ENCODE measurements around the gene MRPL14. TPM values are rescaled to one million over a fixed set of nuclear protein-coding genes. Genes with fewer than 3 reads are reported as not detected.
A peak's percentile ranks its signal among the peaks of the same experiment; 100 is the strongest.

MRPL14 gene
- total RNA-seq, 6 experiments from 2014 or later = 50.9 to 64.2 (median 56.0) TPM

DNA sequence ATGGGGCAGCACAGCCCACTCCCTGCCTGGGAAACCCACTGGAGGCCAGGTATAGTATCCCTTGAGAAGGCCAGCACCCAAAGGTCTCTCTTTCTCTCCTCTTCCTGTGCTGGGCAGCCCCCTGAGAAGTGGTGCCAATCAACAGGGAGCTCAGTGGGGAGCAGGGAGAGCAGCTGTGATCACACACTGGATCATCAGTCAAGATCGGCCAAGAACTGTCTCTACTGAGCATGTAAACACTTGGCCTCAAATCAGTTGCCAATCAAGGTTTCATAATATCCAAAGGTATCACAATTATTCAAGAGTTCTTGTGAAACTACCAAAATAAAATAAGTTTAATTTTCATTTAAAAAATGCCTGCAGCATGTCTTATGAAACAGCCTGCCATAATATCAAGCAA, 18.8 kb downstream of the MRPL14 start:
- TF ChIP-seq, protein P1, sequence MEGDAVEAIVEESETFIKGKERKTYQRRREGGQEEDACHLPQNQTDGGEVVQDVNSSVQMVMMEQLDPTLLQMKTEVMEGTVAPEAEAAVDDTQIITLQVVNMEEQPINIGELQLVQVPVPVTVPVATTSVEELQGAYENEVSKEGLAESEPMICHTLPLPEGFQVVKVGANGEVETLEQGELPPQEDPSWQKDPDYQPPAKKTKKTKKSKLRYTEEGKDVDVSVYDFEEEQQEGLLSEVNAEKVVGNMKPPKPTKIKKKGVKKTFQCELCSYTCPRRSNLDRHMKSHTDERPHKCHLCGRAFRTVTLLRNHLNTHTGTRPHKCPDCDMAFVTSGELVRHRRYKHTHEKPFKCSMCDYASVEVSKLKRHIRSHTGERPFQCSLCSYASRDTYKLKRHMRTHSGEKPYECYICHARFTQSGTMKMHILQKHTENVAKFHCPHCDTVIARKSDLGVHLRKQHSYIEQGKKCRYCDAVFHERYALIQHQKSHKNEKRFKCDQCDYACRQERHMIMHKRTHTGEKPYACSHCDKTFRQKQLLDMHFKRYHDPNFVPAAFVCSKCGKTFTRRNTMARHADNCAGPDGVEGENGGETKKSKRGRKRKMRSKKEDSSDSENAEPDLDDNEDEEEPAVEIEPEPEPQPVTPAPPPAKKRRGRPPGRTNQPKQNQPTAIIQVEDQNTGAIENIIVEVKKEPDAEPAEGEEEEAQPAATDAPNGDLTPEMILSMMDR (IDR thresholded peaks at IDR 0.05) = no peak
- Mint-ChIP-seq H3K36me3 (ENCODE audit: low read depth) (peaks cover 39% of the 10 kb centered on the region), H3K27ac (no peak overlapping the region), H3K4me3 (no peak overlapping the region), H3K4me1 (ENCODE audit: low read depth) (peaks cover 21% of the 10 kb centered on the region), H3K9me3 (no peaks in the 10 kb centered on the region), H3K27me3 (ENCODE audit: insufficient read depth) (no peaks in the 10 kb centered on the region; the same call in 1 of the 2 replicates)
- no peak for DNase-seq

DNA sequence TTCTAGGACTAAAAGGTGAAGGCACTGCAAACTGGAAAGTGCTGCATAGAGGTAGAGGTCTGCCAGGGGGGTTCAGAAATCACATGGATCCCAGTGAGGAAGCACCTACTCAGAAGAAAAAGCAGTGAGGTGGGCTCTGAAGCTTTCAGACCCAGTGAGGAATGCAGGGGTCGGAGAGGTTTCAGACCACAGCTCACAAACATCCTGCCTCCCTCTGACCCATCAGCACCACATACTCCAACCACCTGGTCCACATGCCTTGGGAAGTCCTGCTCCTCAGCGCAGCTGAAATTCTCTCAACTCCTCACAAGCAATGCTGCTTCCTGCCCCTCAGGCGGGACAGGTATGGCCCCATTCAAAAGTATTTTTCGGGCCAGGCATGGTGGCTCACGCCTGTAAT, 20.2 kb downstream of the MRPL14 start:
- Mint-ChIP-seq H3K27ac (peak overlapping the region; percentile 25; the same call in 1 of the 2 replicates), H3K4me1 (ENCODE audit: low read depth) (peaks cover 21% of the 10 kb centered on the region), H3K36me3 (ENCODE audit: low read depth) (peaks cover 34% of the 10 kb centered on the region), H3K27me3 (ENCODE audit: insufficient read depth) (no peaks in the 10 kb centered on the region; the same call in 1 of the 2 replicates), H3K4me3 (no peak overlapping the region), H3K9me3 (no peaks in the 10 kb centered on the region)
- TF ChIP-seq, protein P1 (IDR thresholded peaks at IDR 0.05) = no peak
- no peak for DNase-seq

DNA sequence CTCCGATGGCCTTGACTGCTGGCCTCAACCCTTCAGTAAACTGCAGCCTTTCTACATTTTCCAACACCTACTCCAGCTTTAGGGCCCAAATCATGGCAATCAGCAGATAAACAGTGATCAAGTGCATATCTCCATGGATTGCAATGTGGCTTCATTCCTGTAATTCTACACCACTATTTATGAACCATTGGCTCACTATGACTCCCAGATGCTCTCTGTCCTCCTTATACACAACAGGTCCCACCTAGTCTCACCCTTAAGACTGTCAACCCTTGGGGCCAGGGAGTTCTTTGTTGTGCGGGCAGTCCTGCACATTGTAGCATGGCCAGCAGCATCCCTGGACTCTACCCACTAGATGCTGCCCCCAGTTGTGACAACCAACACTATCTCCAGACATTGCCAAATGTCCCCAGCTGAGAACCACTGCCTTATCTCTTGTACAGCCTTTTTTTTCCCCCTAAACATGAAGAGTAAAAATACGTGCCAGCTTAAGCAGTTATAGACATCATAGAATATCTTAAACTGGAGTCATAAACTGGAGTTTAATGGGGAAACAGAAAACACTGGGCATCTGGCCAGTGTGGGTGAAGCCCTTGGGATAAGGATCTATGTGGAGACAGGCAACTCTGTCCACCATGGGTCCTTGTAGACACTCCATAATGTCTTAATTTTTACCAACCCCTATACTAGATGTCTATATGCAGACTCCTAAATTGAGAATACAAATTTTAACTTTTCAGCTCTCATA, 21.1 kb downstream of the MRPL14 start:
- no peaks in the 10 kb centered on the region; the same call in 1 of the 2 replicates for H3K27me3 Mint-ChIP-seq (ENCODE audit: insufficient read depth)
- peak overlapping the region; percentile 62 for H3K27ac Mint-ChIP-seq
- peak; percentile 22 for DNase-seq
- TF ChIP-seq, protein P1 (IDR thresholded peaks at IDR 0.05) = no peak
- no peaks in the 10 kb centered on the region for H3K9me3 Mint-ChIP-seq
- H3K4me1 Mint-ChIP-seq (ENCODE audit: low read depth) = peaks cover 21% of the 10 kb centered on the region
- peaks cover 27% of the 10 kb centered on the region for H3K36me3 Mint-ChIP-seq (ENCODE audit: low read depth)
- H3K4me3 Mint-ChIP-seq = no peak overlapping the region

DNA sequence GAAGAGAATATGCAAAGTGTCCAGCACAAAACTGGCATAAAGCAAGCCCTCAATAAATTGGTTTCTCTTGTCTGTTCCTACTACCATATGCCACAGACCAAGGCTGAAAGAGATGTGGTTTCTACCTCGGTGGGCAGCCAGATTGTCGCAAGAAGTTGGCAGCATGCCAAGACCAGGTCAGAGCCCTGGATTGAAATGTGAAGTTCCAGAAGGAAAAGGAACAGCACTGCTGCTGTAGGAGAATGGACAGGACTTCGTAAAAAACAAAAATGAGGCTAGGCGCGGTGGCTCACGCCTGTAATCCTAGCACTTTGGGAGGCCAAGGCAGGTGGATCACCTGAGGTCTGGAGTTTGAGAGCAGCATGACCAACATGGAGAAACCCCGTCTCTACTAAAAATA, 22.1 kb downstream of the MRPL14 start:
- peaks cover 18% of the 10 kb centered on the region for H3K36me3 Mint-ChIP-seq (ENCODE audit: low read depth)
- no peak overlapping the region for H3K4me3 Mint-ChIP-seq
- H3K27me3 Mint-ChIP-seq (ENCODE audit: insufficient read depth) = no peaks in the 10 kb centered on the region; the same call in 1 of the 2 replicates
- peaks cover 21% of the 10 kb centered on the region for H3K4me1 Mint-ChIP-seq (ENCODE audit: low read depth)
- no peaks in the 10 kb centered on the region for H3K9me3 Mint-ChIP-seq
- TF ChIP-seq, protein P1 (IDR thresholded peaks at IDR 0.05) = no peak
- DNase-seq = no peak
- no peak overlapping the region for H3K27ac Mint-ChIP-seq

DNA sequence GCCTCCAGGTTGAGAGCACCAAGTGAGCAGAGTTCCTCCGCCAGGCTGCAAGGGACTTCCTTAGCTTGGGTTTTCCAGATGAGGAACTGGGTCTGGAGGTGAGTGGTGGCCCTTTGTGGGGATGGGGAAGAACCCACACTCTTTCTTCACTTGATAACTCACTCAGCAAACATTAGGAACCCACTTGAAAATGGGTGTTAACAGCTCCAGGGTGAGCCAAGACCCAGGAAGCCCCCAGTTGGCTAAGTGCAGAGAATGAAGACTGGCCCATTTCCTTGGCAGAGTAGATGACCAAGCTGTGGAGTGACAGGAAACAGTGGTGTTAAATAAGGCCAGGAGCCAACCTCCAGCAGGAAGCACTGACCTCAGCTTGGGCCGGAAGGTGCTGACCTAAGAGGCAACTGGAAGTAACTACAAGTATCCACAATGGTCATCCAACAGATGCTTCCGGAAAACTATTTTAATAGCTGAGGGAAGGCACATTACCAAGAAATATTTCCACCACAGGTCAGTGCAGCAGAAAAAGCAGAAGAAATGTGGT, 22.7 kb downstream of the MRPL14 start:
- Mint-ChIP-seq H3K27me3 (ENCODE audit: insufficient read depth) (no peaks in the 10 kb centered on the region; the same call in 1 of the 2 replicates), H3K36me3 (ENCODE audit: low read depth) (peaks cover 18% of the 10 kb centered on the region), H3K4me1 (ENCODE audit: low read depth) (peaks cover 21% of the 10 kb centered on the region), H3K27ac (no peak overlapping the region), H3K9me3 (no peaks in the 10 kb centered on the region), H3K4me3 (no peak overlapping the region)
- DNase-seq = no peak
- TF ChIP-seq, protein P1 (IDR thresholded peaks at IDR 0.05) = no peak

Data from HFFc6 (cell line).